Measurements from ENCODE around the gene SLC22A23. TPM values are rescaled to one million over a fixed set of nuclear protein-coding genes. Genes with fewer than 3 reads are reported as not detected.

Gene SLC22A23
- total and polyA plus RNA-seq, 2 experiments from 2014 or later = 6.1 to 38.3 TPM

- Mint-ChIP-seq H3K4me3 (no peak overlapping the region), H3K27ac (no peak overlapping the region), H3K36me3 (ENCODE audit: low read depth) (no peaks in the 10 kb centered on the region; the same call in 2 of the 3 replicates), H3K4me1 (peaks cover 4% of the 10 kb centered on the region; the same call in 1 of the 3 replicates), H3K27me3 (ENCODE audit: insufficient read depth, low read depth, poor library complexity) (peaks cover 6% of the 10 kb centered on the region), H3K9me3 (no peaks in the 10 kb centered on the region; the same call in 2 of the 3 replicates)
- ATAC-seq (no peak), DNase-seq (ENCODE audit: low spot score) (no peak)
- no peak overlapping the region for H2AFZ ChIP-seq
- no peaks in the 10 kb centered on the region for H3K79me2 ChIP-seq (replicated peaks; ENCODE audit: insufficient read depth)
- TF ChIP-seq EZH2phosphoT487 (IDR thresholded peaks at IDR 0.05; ENCODE audit: unreplicated experiment) (no peak), EZH2 (IDR thresholded peaks at IDR 0.05; ENCODE audit: low read depth, unreplicated experiment) (no peak), ZNF462 (CRISPR knock-in tag; IDR thresholded peaks at IDR 0.05) (no peak), STAT1 (IDR thresholded peaks at IDR 0.05; ENCODE audit: unreplicated experiment) (no peak)
- no peak overlapping the region for H3K4me2 ChIP-seq
- H3K9me2 ChIP-seq (ENCODE audit: insufficient read depth) = 0 out of 2 replicates have a peak, but pooled peaks cover 11% of the 10 kb centered on the region
- no peaks in the 10 kb centered on the region for H3K4me1 ChIP-seq (ENCODE audit: insufficient read depth)
- H3F3A ChIP-seq (replicated peaks; ENCODE audit: low read depth) = no peaks in the 10 kb centered on the region
- no peaks in the 10 kb centered on the region for H4K20me1 ChIP-seq (replicated peaks; ENCODE audit: insufficient read depth)
- H3K4me3 ChIP-seq = no peak overlapping the region
- no peak overlapping the region for H3K27ac ChIP-seq (ENCODE audit: low read depth)
- no peaks in the 10 kb centered on the region for H3K27me3 ChIP-seq (ENCODE audit: insufficient read depth)
- no peaks in the 10 kb centered on the region for H3K36me3 ChIP-seq (ENCODE audit: insufficient read depth)
These were observed 37.7 kb upstream of the SLC22A23 start for GRCh38 chr6:3494391-3495100.

DNA sequence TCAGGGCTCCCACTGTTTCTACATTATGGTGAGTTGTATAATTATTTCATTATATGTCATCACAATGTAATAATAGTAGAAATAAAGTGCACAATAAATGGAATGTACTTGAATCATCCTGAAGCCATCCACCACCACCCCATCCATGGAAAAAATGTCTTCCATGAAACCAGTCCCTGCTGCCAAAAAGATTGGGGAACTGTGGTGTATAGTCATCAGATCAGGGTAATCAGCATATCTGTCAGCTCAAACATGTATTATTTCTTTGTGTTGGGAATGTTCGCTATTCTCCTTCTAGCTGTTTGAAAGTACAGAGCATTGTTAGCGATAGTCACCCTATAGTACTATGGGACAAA lies 33.8 kb upstream of the SLC22A23 start:
- Histone ChIP-seq H3K4me2 (no peak overlapping the region), H3K36me3 (ENCODE audit: insufficient read depth) (no peaks in the 10 kb centered on the region), H3K27ac (ENCODE audit: low read depth) (no peak overlapping the region), H3K4me3 (no peak overlapping the region), H4K20me1 (replicated peaks; ENCODE audit: insufficient read depth) (no peaks in the 10 kb centered on the region), H2AFZ (no peak overlapping the region), H3K27me3 (ENCODE audit: insufficient read depth) (no peaks in the 10 kb centered on the region), H3F3A (replicated peaks; ENCODE audit: low read depth) (no peaks in the 10 kb centered on the region), H3K9me2 (ENCODE audit: insufficient read depth) (0 out of 2 replicates have a peak, but pooled peaks cover 19% of the 10 kb centered on the region), H3K79me2 (replicated peaks; ENCODE audit: insufficient read depth) (no peaks in the 10 kb centered on the region), H3K4me1 (ENCODE audit: insufficient read depth) (no peaks in the 10 kb centered on the region)
- Mint-ChIP-seq H3K27me3 (ENCODE audit: insufficient read depth, low read depth, poor library complexity) (peaks cover 9% of the 10 kb centered on the region), H3K27ac (no peak overlapping the region), H3K36me3 (ENCODE audit: low read depth) (no peaks in the 10 kb centered on the region), H3K4me1 (peaks cover 11% of the 10 kb centered on the region), H3K4me3 (no peak overlapping the region), H3K9me3 (no peaks in the 10 kb centered on the region; the same call in 1 of the 3 replicates)
- DNase-seq (ENCODE audit: low spot score) (no peak), ATAC-seq (no peak)
- TF ChIP-seq JUNB (IDR thresholded peaks at IDR 0.05; ENCODE audit: unreplicated experiment) (no peak), ZNF331 (CRISPR knock-in tag; IDR thresholded peaks at IDR 0.05; ENCODE audit: low read depth) (no peak)
- TF ChIP-seq, protein P1, sequence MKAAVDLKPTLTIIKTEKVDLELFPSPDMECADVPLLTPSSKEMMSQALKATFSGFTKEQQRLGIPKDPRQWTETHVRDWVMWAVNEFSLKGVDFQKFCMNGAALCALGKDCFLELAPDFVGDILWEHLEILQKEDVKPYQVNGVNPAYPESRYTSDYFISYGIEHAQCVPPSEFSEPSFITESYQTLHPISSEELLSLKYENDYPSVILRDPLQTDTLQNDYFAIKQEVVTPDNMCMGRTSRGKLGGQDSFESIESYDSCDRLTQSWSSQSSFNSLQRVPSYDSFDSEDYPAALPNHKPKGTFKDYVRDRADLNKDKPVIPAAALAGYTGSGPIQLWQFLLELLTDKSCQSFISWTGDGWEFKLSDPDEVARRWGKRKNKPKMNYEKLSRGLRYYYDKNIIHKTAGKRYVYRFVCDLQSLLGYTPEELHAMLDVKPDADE (IDR thresholded peaks at IDR 0.05) = no peak
